ENCODE measurements around the gene FKBP5.

Gene FKBP5

DNA sequence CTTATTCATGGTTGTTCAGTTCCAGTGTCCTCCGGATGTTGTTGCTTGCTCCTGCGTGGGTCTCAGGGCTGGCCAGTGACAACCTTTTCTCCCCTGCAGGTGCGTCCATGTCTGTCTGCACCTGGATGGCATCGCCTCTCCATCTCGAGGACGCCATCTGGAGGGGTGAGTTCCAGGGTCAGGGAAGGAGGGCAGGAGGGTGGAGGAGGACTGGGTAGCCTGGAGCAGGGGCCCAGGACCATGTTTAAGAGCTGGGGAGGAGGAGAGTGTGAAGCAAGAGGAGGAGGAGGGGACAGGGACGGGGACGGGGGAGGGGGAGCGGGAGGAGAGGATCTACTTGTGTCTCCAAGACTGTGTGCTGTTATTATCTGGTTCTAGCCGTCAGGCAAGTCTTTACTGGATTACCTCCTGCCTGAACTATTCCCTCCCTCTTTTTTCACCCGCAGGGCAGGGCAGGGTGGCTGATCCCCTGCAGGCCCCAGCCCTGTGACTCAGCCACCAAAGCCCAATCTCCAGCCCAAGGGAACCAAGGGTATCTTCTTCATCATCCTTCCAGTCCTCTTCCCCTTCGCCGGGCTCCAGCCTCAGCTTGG lies 143.8 kb downstream of the FKBP5 start:
- no peak for ATAC-seq
- TF ChIP-seq GLIS3 (CRISPR knock-in tag; IDR thresholded peaks at IDR 0.05): no peak
- TF ChIP-seq, protein P1, sequence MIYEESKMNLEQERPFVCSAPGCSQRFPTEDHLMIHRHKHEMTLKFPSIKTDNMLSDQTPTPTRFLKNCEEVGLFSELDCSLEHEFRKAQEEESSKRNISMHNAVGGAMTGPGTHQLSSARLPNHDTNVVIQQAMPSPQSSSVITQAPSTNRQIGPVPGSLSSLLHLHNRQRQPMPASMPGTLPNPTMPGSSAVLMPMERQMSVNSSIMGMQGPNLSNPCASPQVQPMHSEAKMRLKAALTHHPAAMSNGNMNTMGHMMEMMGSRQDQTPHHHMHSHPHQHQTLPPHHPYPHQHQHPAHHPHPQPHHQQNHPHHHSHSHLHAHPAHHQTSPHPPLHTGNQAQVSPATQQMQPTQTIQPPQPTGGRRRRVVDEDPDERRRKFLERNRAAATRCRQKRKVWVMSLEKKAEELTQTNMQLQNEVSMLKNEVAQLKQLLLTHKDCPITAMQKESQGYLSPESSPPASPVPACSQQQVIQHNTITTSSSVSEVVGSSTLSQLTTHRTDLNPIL (CRISPR knock-in tag; IDR thresholded peaks at IDR 0.05; ENCODE audit: low read depth): no peak
- TF ChIP-seq, protein P2, sequence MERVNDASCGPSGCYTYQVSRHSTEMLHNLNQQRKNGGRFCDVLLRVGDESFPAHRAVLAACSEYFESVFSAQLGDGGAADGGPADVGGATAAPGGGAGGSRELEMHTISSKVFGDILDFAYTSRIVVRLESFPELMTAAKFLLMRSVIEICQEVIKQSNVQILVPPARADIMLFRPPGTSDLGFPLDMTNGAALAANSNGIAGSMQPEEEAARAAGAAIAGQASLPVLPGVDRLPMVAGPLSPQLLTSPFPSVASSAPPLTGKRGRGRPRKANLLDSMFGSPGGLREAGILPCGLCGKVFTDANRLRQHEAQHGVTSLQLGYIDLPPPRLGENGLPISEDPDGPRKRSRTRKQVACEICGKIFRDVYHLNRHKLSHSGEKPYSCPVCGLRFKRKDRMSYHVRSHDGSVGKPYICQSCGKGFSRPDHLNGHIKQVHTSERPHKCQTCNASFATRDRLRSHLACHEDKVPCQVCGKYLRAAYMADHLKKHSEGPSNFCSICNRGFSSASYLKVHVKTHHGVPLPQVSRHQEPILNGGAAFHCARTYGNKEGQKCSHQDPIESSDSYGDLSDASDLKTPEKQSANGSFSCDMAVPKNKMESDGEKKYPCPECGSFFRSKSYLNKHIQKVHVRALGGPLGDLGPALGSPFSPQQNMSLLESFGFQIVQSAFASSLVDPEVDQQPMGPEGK (CRISPR knock-in tag; IDR thresholded peaks at IDR 0.05; ENCODE audit: borderline replicate concordance): no peak
- no peak for TF ChIP-seq OSR1 (CRISPR knock-in tag; IDR thresholded peaks at IDR 0.05)
- no peak for TF ChIP-seq ZNF565 (CRISPR knock-in tag; conservative IDR thresholded peaks at IDR 0.05; ENCODE audit: low read depth)
- TF ChIP-seq ZFP30 (CRISPR knock-in tag; IDR thresholded peaks at IDR 0.05): no peak

- TF ChIP-seq ZNF565 (CRISPR knock-in tag; conservative IDR thresholded peaks at IDR 0.05; ENCODE audit: low read depth): no peak
- no peak for TF ChIP-seq CSDC2 (CRISPR knock-in tag; IDR thresholded peaks at IDR 0.05)
- TF ChIP-seq PPARA (CRISPR knock-in tag; IDR thresholded peaks at IDR 0.05; ENCODE audit: borderline replicate concordance): no peak
- TF ChIP-seq BACH2 (CRISPR knock-in tag; IDR thresholded peaks at IDR 0.05; ENCODE audit: borderline replicate concordance): no peak
- no peak for TF ChIP-seq TOX (CRISPR knock-in tag; IDR thresholded peaks at IDR 0.05; ENCODE audit: borderline replicate concordance)
- TF ChIP-seq, protein P1 (CRISPR knock-in tag; IDR thresholded peaks at IDR 0.05; ENCODE audit: low read depth): no peak
- no peak for TF ChIP-seq ESRRG (CRISPR knock-in tag; IDR thresholded peaks at IDR 0.05)
- no peak for TF ChIP-seq TSHZ2 (CRISPR knock-in tag; IDR thresholded peaks at IDR 0.05)
- TF ChIP-seq, protein P2 (CRISPR knock-in tag; IDR thresholded peaks at IDR 0.05; ENCODE audit: borderline replicate concordance): no peak
- TF ChIP-seq CSRNP3 (CRISPR knock-in tag; IDR thresholded peaks at IDR 0.05): no peak
- TF ChIP-seq ISL1 (CRISPR knock-in tag; IDR thresholded peaks at IDR 0.05): no peak
- no peak for TF ChIP-seq ZNF8 (CRISPR knock-in tag; IDR thresholded peaks at IDR 0.05)
- TF ChIP-seq POU6F1 (CRISPR knock-in tag; IDR thresholded peaks at IDR 0.05; ENCODE audit: borderline replicate concordance, low read depth): no peak
- TF ChIP-seq ZNF70 (CRISPR knock-in tag; IDR thresholded peaks at IDR 0.05): no peak
- no peak for TF ChIP-seq ZC3H10 (CRISPR knock-in tag; IDR thresholded peaks at IDR 0.05)
- TF ChIP-seq ZFP3 (CRISPR knock-in tag; IDR thresholded peaks at IDR 0.05): no peak
- no peak for TF ChIP-seq RARB (CRISPR knock-in tag; IDR thresholded peaks at IDR 0.05)
- no peak for TF ChIP-seq GLIS3 (CRISPR knock-in tag; IDR thresholded peaks at IDR 0.05)
- ATAC-seq: no peak
Observed at GRCh38 chr6:35543459-35544193, 145.1 kb downstream of the FKBP5 start.
